ENCODE results near the gene FOXI3. TPM values are rescaled to one million over a fixed set of nuclear protein-coding genes. Genes with fewer than 3 reads are reported as not detected.

Gene FOXI3
- polyA plus RNA-seq, 1 experiment = not detected

GRCh38 chr2:88400037-88400767 lies 52.3 kb downstream of the FOXI3 start:
- ChIA-PET CTCF (no interaction called here), POLR2A (no interaction called here)
- no peak for TF ChIP-seq CTCF (IDR thresholded peaks at IDR 0.05; ENCODE audit: insufficient read depth, low read depth, low read length)
- H3K36me3 ChIP-seq (ENCODE audit: control insufficient read depth, insufficient read depth, low read length) = no peaks in the 10 kb centered on the region
- H3K27me3 ChIP-seq (ENCODE audit: control insufficient read depth, insufficient read depth, low read length) = no peaks in the 10 kb centered on the region
- no peak overlapping the region for H3K4me3 ChIP-seq (ENCODE audit: low read depth, low read length)
- no peak for DNase-seq (ENCODE audit: low read depth)

GRCh38 chr2:88398180-88398579 lies 54.3 kb downstream of the FOXI3 start:
- CTCF ChIA-PET = no interaction called here

More at GRCh38 chr2:88398180-88398579, 54.3 kb downstream of the FOXI3 start:
- H3K36me3 ChIP-seq (ENCODE audit: control insufficient read depth, insufficient read depth, low read length) = no peaks in the 10 kb centered on the region
- H3K27me3 ChIP-seq (ENCODE audit: control insufficient read depth, insufficient read depth, low read length) = no peaks in the 10 kb centered on the region
- no peak overlapping the region for H3K4me3 ChIP-seq (ENCODE audit: low read depth, low read length)
- POLR2A ChIA-PET = no interaction called here
- no peak for DNase-seq (ENCODE audit: low read depth)
- no peak for TF ChIP-seq CTCF (IDR thresholded peaks at IDR 0.05; ENCODE audit: insufficient read depth, low read depth, low read length)

Small RNA genes within 50 kb of the gene (small RNA-seq; reads per million reads assigned to genes)
- not detected for gene RNU6-1007P (ENCODE audit: insufficient read length, low read depth, low replicate concordance)

Other genes with a start within 250 kb of the FOXI3 start
- gene EIF2AK3, start 174.8 kb upstream of the FOXI3 start, polyA plus RNA-seq (2011; rRNA removed) = 3.8 and 8.9 TPM in 2 replicates
- 6.4 and 8.0 TPM in 2 replicates for gene RPIA, start 239.0 kb upstream of the FOXI3 start, polyA plus RNA-seq (2011; rRNA removed)